Thyroid gland (tissue), 4 donors: ENCODE measurements around the gene CCNE1.

Source experiments
- CTCF ChIP-seq, 6 experiments: fragments of 200-600 bp in 3 of 6; fragments of 450-650 bp in 3 of 6; sonication (generic) in 3 of 6; IDR thresholded peaks; one replicate each; pipeline ENCODE4 v1.5.1; 2016 to 2019; ENCODE audit warnings: antibody characterized with exemption in 6 of 6, mild to moderate bottlenecking in 2 of 6, inconsistent platforms in 1 of 6, moderate library complexity in 1 of 6
- POLR2A ChIP-seq, 2 donors: fragments of 450-650 bp; IDR thresholded peaks; one replicate each; pipeline ENCODE4 v1.6.1; 2017; ENCODE audit warnings: antibody characterized with exemption in 2 of 2, mild to moderate bottlenecking in 2 of 2, moderate library complexity in 1 of 2

DNA sequence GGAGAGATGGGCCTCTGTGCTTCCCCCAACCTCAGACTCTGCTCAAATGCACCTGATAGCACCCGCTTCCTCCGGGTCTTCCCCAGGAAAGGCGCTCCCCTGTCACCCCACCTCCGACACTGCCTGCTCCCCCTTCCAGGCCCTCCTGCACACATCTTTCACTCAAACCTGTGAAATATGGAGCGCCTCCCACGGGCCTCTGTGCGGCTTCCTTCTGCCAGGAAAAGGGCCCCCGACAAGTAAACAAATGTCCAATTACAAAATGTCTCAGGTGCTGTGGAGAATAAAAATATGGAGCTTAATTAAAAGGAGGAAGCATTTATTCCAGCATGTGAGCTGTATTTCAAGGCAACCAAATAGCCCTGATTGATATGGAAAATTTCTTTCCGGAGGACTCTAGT is 15.6 kb upstream of the CCNE1 start:
- no peak for TF ChIP-seq POLR2A (IDR thresholded peaks at IDR 0.05)
- no peak for TF ChIP-seq CTCF (IDR thresholded peaks at IDR 0.05)
